Fibroblast of the aortic adventitia (primary cell): ENCODE measurements around the gene EIF1AD. TPM values are rescaled to one million over a fixed set of nuclear protein-coding genes. Genes with fewer than 3 reads are reported as not detected.

Experiments
- DNase-seq: peaks from one replicate; pipeline ENCODE4 v3.0.0-alpha.2; 2010; ENCODE audit warnings: low read depth
- H3K4me3 ChIP-seq: 2 replicates; pipeline ENCODE4 v1.5.1; 2011; ENCODE audit warnings: low read depth, mild to moderate bottlenecking, control low read depth, low read length, moderate library complexity
- total RNA-seq: library from RNA; depleted of rRNA; stranded (reverse); fragments of >200 nt; gene quantifications from 2 replicates; pipeline ENCODE4 v1.2.3, GENCODE V29; 2012; ENCODE audit warnings: low replicate concordance
- TF ChIP-seq, protein P1 (sequence below): IDR thresholded peaks from 2 replicates; pipeline ENCODE4 v1.5.1; 2011; ENCODE audit warnings: mild to moderate bottlenecking, low read length, control low read depth, inconsistent platforms; ENCODE audit not compliant: insufficient read depth

EIF1AD gene
- total RNA-seq, 1 donor: 26.4 TPM

DNA sequence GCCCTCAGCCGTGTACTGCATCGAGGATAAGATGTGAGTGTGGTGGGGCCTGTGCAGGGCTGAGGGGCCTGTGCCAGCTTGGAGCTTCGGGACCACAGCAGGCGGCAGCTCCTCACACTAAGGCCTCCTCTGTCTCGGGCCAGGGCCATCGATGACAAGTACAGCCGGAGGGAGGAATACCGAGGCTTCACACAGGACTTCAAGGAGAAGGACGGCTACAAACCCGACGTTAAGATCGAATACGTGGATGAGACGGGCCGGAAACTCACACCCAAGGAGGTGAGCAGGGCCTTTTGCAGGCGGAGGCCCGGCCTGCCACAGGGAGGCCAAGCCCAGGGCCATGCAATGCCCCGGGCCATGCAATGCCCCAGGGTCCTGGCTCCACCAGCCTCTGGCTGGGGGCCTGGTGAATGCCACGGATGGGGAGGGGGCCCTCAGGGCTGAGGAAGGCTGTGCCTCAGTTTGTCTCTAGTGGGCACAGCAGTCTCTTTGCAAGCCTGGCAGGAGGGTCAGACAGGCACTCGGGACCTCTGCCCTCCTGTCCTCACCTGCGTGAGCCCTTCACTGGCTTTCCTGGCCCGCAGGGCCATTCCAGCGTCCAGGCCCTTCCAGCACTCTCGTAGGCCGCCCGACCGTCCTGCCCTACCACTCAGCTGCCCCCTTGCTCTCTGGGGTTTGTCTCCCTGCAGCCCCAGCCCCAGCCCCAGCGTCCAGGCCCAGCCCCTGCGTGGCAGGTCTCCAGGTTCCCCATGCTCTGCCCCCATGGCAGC lies 24.2 kb downstream of the EIF1AD start:
- TF ChIP-seq, protein P1, sequence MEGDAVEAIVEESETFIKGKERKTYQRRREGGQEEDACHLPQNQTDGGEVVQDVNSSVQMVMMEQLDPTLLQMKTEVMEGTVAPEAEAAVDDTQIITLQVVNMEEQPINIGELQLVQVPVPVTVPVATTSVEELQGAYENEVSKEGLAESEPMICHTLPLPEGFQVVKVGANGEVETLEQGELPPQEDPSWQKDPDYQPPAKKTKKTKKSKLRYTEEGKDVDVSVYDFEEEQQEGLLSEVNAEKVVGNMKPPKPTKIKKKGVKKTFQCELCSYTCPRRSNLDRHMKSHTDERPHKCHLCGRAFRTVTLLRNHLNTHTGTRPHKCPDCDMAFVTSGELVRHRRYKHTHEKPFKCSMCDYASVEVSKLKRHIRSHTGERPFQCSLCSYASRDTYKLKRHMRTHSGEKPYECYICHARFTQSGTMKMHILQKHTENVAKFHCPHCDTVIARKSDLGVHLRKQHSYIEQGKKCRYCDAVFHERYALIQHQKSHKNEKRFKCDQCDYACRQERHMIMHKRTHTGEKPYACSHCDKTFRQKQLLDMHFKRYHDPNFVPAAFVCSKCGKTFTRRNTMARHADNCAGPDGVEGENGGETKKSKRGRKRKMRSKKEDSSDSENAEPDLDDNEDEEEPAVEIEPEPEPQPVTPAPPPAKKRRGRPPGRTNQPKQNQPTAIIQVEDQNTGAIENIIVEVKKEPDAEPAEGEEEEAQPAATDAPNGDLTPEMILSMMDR: no peak
- DNase-seq: no peak
- H3K4me3 ChIP-seq: no peak overlapping the region

DNA sequence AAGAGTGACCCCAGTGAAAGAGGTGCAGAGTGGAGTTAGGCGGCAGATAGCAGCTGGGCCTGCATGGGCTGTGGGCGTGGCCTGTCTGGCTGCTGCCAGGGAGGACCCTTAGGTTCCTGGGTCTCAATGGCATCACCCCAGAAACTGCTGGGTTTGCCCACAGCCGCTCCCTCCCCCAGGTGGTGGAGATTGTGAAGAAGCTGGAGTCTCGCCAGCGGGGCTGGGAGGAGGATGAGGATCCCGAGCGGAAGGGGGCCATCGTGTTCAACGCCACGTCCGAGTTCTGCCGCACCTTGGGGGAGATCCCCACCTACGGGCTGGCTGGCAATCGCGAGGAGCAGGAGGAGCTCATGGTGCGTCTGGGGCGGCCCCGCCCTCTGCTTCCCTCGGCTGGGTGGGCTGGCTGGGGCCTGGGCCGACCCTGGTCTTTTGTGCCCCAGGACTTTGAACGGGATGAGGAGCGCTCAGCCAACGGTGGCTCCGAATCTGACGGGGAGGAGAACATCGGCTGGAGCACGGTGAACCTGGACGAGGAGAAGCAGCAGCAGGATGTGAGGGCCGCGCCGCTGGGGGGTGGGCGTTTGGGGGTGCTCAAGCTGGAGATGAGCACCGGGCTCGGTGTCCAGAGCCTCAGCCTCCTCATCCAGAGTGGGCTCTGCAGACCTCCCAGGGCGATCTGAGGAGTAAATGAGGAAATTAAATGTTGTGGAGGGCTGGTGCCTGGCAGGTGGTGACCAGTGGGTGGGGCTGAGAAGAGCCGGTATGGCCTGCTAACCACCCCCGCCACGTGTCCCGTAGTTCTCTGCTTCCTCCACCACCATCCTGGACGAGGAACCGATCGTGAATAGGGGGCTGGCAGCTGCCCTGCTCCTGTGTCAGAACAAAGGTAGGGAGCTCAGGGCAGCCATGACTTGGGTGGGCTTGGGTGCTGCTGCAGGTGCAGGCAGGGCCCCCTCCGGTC lies 25.5 kb downstream of the EIF1AD start:
- H3K4me3 ChIP-seq: no peak overlapping the region
- TF ChIP-seq, protein P1: no peak
- DNase-seq: no peak

DNA sequence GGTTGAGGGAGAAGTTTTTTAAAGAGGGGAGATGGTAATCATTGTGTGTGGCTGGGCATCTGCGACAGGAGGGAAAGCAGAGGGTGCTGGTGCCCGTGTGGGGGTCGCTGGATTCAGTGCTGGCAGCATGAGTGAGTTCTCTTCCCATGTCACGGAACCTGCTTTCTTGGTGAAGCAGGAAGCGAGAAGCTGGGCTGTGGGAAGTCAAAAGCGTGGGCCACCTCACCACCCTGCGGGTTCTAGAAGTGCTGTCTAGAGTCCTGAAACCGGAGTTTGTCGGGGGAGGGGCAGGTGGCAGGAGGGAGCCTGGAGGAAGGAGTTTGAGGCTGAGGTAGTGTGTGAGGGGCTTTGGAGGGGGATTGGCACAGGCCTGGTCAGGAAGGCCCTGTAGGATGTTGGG lies 26.2 kb downstream of the EIF1AD start:
- DNase-seq: no peak
- H3K4me3 ChIP-seq: no peak overlapping the region
- TF ChIP-seq, protein P1: no peak

DNA sequence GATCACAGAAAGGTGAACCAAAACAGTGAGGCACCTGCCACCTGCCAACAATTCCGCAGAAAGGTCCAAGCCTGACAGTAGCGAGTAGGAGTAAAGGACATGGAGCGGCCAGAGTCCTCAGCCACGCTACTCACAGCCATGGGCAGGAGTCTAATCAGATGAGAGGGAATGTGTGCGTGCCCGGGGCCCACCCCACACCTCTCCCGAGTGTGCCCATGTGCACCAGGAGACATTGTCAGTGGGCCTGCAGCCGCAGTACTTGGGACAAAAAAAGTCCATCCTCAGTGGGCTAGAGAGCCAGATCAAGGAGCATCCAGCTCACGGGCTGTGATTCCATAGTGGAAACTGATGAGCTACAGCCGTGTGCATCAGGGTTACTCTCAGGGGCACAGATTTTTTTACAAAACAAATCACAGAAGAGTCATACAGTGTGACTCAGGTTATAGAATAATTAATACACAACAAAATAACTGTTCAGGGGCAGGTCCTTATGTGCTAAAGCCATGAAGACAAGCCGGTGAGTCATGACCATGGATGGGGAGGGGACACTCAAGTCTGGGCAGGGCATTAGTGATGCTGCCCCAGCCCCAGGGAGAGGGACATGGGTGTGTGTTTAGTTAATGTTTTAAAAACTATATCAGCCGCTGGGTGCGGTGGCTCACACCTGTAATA lies 28.4 kb downstream of the EIF1AD start:
- DNase-seq: no peak
- H3K4me3 ChIP-seq: no peak overlapping the region
- TF ChIP-seq, protein P1: no peak

DNA sequence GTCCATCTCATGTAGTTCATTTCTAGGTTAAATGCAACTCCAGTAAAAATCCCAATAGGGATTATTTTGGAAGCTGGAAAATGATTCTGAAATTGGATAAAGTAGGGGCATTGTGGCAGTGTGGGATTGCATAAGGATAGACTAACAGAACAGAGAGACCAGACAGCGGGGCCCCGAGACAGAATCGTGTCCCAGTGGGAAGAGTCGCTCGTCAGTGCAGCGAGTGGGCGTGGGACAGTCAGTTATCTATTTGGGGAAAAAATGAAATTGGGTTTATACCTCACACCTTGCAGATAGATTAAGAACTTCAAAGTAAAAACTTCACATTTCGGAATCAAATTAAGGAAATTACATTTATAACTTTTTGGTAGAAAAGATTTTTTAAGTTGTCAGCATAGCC lies 29.8 kb downstream of the EIF1AD start:
- TF ChIP-seq, protein P1: no peak
- no peak for DNase-seq
- H3K4me3 ChIP-seq: no peak overlapping the region

DNA sequence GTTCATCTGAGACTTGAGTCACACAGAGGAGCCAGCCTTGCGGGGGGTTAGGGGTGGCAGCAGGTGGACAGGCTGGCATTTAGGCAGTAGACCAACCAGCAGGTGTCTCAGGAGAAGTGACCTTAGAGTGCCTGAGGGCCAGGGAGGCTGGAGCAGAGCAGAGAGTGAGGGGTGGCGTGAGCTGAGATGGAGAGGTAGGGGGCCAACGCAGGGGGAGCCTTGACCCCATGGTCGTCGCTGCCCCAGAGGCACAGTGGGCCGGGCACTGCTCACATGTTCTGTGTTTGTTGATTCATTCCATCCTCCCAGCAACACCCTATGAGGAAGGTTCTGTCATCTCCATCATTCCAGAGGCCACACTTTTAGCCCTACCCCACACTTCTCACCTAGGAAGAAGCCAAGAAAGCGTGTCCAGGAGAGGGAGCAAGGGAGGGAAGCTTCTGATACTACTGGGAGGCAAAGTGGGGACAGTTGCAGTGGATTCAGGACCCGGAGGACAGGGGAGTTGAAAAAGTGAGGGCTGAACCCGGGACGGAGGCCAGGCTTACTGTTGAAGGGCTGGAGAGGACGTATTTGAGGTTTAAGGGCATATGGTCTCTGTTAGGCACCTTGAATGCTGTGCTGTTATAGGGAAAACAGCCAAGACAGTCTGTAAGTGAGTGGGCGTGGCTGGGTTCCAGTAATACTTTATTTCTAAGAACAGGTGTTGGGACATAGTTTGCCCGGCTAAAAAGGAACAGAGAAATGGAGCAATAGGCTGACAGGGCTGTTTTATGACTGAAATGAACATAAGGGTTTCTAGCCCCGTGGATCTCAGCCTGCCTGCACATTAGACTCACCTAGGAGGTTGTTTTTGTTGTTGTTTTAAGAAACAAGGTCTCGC lies 33.1 kb downstream of the EIF1AD start:
- no peak overlapping the region for H3K4me3 ChIP-seq
- no peak for DNase-seq
- TF ChIP-seq, protein P1: no peak
